GM12873 (cell line): ENCODE data around the gene CHD2.

ENCODE experiments used
- TF ChIP-seq, protein P1 (sequence below): IDR thresholded peaks from 2 replicates; pipeline ENCODE4 v1.5.1; 2012; ENCODE audit warnings: low read depth, mild to moderate bottlenecking, moderate library complexity, low read length, control low read depth; ENCODE audit not compliant: insufficient read depth; ENCODE audit errors: missing control alignments

CHD2 gene

DNA sequence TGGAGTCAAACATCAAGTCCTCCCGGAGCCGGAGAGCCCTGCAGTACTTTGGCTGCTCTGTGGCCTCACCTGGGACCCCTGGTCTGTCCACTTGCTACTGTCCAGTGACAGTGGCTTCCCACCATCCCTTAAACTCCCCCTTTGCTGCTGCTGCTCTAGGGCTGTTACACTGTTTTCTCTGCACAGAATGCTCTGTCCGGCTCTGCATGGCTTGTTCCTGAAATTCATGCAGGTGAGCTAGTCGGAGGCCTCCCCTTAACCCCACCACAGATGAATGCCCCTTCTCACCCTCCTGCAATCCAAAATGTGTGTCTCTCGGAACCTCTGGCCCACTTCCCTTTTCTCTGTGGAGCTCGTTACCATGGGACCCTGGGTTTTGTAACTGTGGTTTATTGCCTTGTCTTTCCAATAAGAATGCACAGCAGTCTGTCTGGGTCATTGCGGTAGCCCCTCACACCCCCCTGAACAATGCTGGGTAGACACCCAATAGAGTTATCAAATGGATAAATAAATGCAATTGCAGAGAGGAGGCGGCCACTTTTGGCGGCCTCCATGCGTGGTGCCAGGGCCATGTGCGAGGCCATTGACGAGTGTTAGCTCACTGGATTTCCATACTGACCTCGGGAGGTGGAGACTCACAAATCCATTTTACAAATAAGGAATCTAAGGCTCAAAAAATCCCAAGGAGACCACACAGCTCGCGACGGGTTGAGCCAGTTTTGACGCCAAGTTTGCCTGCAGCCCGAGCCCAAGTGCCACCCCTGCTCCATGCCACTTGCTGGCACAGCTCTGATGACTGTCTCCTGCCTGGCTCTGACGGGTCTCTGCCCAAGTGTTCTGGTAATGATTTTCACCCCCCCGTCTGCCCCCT is 140.4 kb downstream of the CHD2 start:
- TF ChIP-seq, protein P1, sequence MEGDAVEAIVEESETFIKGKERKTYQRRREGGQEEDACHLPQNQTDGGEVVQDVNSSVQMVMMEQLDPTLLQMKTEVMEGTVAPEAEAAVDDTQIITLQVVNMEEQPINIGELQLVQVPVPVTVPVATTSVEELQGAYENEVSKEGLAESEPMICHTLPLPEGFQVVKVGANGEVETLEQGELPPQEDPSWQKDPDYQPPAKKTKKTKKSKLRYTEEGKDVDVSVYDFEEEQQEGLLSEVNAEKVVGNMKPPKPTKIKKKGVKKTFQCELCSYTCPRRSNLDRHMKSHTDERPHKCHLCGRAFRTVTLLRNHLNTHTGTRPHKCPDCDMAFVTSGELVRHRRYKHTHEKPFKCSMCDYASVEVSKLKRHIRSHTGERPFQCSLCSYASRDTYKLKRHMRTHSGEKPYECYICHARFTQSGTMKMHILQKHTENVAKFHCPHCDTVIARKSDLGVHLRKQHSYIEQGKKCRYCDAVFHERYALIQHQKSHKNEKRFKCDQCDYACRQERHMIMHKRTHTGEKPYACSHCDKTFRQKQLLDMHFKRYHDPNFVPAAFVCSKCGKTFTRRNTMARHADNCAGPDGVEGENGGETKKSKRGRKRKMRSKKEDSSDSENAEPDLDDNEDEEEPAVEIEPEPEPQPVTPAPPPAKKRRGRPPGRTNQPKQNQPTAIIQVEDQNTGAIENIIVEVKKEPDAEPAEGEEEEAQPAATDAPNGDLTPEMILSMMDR, result no peak

DNA sequence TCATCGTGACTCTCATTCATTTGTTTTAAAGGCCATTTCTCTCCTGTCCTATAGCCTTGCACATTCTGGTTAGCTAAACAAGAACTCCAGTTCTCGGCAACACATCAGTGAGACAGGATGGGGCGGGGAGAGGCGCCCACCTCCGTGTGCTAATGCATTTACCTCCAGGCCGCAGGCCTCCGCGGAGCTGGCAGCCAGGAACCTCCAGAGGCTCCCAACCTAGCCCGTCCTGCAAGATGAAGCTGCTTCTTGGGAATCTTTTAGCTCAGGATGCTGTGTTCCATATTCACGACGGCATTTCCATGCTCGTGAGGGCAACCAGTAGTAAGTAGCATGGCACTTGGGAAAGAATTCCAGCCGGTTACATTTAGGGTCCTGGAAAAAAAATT is 141.0 kb downstream of the CHD2 start:
- TF ChIP-seq, protein P1, result no peak

DNA sequence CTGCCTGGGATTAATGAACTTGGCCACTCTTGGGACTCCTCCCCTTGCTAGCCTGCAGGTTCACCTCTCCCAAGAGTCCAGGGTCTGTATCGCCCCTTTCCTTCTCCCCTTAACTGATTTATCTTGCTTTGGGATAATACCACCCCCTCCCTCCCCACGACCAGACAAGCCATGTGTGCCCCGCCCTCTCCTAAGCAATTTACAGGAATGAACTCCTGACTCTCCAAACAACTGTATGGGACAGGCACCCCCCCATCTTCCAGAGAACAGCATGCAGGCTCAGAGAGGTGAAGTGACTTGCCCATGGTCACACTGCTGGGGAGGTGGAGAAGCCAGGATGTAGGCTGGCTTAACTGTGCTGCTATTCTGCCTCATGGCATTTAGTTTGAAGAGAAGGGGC is 142.1 kb downstream of the CHD2 start:
- TF ChIP-seq, protein P1, result no peak

DNA sequence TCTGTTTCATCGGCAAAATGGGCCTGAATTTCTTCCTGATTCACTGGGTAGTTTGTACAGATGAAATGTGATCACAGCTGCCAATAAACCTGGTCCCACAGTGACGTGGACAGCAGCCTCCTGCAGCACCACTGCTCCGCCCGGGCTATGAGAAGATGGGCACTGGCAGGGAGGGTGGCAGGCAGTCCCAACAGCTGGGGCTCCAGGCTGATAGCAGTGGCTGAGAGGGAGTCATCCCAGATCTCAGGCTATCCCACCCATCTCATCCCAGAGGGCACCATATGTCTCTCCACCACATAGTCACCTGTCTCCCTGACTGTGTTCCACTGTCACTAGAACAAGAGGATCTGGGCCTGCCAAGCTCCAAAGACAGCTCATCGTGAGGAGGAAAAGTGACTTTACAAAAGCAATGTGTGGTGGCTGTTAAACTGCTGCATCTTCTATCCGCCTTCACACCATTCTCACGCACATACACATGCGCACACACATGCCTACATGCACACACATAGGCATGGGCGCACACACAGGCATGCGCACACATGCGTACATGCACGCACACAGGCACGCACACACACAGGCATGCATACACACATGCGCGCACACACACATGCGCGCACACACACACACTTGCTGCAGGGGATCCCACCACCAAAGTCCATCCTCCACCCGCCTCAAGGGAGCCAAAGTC is 142.7 kb downstream of the CHD2 start:
- TF ChIP-seq, protein P1, result no peak

DNA sequence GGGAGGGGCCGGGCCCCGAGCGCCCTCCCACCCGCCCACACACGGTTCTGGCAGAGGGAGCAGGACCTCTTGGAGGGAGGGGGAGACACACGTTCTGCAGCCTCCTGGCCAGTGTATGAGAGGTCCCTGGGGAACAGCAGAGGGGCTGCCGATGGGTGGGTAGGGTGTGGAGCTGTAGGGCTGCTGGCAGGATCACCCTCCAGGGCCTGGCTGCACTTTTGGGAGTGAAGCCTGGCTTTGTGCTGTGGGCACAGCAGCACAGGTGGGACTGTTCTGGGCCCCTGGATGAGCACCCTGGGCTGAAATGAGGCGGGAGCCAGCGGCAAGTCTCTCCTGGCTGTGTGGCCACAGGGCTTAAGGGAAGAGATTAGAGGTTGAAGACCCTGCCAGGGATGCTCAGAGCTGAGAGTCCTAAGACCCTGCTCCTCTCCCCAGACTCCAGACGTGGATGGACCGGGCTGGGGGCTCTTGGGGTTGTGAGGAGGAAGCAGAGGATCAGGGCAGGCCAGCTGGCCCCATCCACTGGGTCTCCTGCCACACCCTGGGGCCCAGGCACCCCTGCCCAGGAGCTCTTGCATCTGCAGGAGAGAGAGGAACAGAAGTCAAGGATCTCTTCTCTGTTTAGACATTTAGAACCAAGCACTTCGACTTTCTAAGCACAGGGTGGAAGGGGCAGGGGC is 143.6 kb downstream of the CHD2 start:
- TF ChIP-seq, protein P1, result no peak

DNA sequence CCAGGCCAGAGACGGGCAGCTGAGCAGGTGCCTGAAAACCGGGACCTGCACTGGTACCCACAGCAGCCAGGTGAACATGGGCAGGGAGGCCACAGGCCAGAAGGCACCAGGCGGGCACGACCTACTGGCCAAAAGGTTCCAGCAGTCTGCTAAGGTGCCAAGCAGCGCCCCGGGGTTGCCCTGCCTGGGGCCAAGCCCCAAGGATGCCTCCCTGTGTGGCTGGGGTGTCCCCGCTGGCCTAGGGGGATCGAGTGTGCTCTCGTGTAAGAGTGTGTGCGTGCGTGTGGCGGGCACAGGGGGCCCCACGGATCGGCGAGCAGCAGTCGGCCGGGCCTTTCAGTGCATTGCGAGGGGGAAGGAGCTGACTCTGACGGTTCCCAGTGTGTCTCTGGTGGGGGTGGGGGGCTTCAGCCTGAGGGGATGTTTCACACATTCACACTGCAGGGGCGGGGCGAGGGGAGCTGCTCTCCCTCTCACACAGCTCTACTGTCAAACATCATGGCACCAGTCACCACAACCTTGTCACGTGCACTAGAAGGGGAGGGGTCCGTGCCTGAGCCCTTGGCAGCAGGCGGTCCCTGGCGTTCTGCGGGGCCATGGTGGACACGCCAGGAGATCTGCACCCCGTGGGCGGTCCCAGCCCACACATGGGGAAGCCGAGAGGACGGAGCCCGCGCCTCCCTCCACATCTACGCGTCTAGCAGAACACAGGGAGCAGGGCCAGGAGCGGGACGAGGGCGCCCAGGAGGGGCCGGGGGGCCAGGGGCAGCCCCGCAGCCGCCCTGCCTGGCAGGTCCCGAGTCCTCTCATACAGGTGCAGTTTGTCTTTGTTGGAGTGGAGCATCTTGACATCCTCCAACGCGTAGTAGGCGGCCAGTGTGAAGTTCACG is 144.4 kb downstream of the CHD2 start:
- TF ChIP-seq, protein P1, result no peak
